PC-3 (cell line): ENCODE measurements around the gene SIPA1L3. TPM values are rescaled to one million over a fixed set of nuclear protein-coding genes. Genes with fewer than 3 reads are reported as not detected.

Experiments used
- ATAC-seq: fragments of 200-7000 bp; cut with Tn5 transposase; 2 replicates; pipeline ENCODE4 v1.9.1; 2020; ENCODE audit warnings: mild to moderate bottlenecking, moderate library complexity
- BruUV-seq: library from RNA; stranded (reverse); fragments of 400-500 nt; replicated peaks from 2 replicates; lab custom pipeline; 2021; lab: Mats Ljungman, UMichigan
- CTCF ChIA-PET: fragments of 300-600 bp; sonication (Branson Sonifier 250); formaldehyde crosslinking; loops from one replicate; lab custom pipeline; 2022; ENCODE audit warnings: antibody characterized with exemption; lab: Charles Lee
- POLR2A ChIA-PET: fragments of 300-600 bp; sonication (Branson Sonifier 250); formaldehyde crosslinking; loops from one replicate; lab custom pipeline; 2022; ENCODE audit warnings: antibody characterized with exemption; ENCODE audit not compliant: unreplicated experiment; lab: Charles Lee
- DNase-seq: peaks from one replicate; pipeline ENCODE4 v3.0.0-alpha.2; 2015
- H2AFZ ChIP-seq: fragments of 300-600 bp; sonication (generic); 2 replicates; pipeline ENCODE4 v1.6.0; 2016; ENCODE audit warnings: antibody characterized with exemption, low read length
- H3F3A ChIP-seq: fragments of 300-600 bp; sonication (generic); one replicate; pipeline ENCODE4 v1.6.0; 2017; ENCODE audit warnings: antibody characterized with exemption, low read length, control low read depth, mild to moderate bottlenecking; ENCODE audit not compliant: unreplicated experiment
- H3K27ac ChIP-seq: fragments of 300-600 bp; sonication (generic); 2 replicates; pipeline ENCODE4 v1.5.1; 2016; ENCODE audit warnings: mild to moderate bottlenecking, low read length
- H3K27me3 ChIP-seq: fragments of 300-600 bp; sonication (generic); 2 replicates; pipeline ENCODE4 v1.6.1; 2016; ENCODE audit warnings: low read length, mixed read lengths
- H3K36me3 ChIP-seq: fragments of 300-600 bp; sonication (generic); 2 replicates; pipeline ENCODE4 v1.6.1; 2016; ENCODE audit warnings: low read depth, mixed run types, low read length, mixed read lengths
- H3K4me1 ChIP-seq: fragments of 300-600 bp; sonication (generic); 2 replicates; pipeline ENCODE4 v1.5.1; 2016; ENCODE audit warnings: low read length; ENCODE audit not compliant: insufficient read depth
- H3K4me2 ChIP-seq: fragments of 300-600 bp; sonication (generic); 2 replicates; pipeline ENCODE4 v1.6.0; 2016; ENCODE audit warnings: low read length
- H3K4me3 ChIP-seq: fragments of 300-600 bp; sonication (generic); 2 replicates; pipeline ENCODE4 v1.5.1; 2016; ENCODE audit warnings: mild to moderate bottlenecking, low read length, mixed read lengths
- H3K79me2 ChIP-seq: fragments of 300-600 bp; sonication (generic); 2 replicates; pipeline ENCODE4 v1.6.1; 2017; ENCODE audit warnings: low read length, mixed read lengths
- H3K9ac ChIP-seq: fragments of 300-600 bp; sonication (generic); 2 replicates; pipeline ENCODE4 v1.6.0; 2016; ENCODE audit warnings: mild to moderate bottlenecking, low read length
- H3K9me2 ChIP-seq: fragments of 300-600 bp; sonication (generic); replicated peaks from 2 replicates; pipeline ENCODE4 v1.6.1; 2016; ENCODE audit warnings: mixed run types, low read length, mixed read lengths
- H3K9me3 ChIP-seq: fragments of 300-600 bp; sonication (generic); 2 replicates; pipeline ENCODE4 v1.6.1; 2016; ENCODE audit warnings: low read length, mixed read lengths
- H4K20me1 ChIP-seq: fragments of 300-600 bp; sonication (generic); 2 replicates; pipeline ENCODE4 v1.6.1; 2016; ENCODE audit warnings: low read length, mixed read lengths
- EZH2 ChIP-seq: fragments of 300-600 bp; sonication (generic); IDR thresholded peaks from one replicate; pipeline ENCODE4 v1.6.1; 2017; ENCODE audit warnings: antibody characterized with exemption, mild to moderate bottlenecking, low read length; ENCODE audit not compliant: unreplicated experiment
- EZH2phosphoT487 ChIP-seq: fragments of 300-600 bp; sonication (generic); IDR thresholded peaks from 2 replicates; pipeline ENCODE4 v1.6.1; 2018; ENCODE audit warnings: mild to moderate bottlenecking, antibody characterized with exemption, low read length, borderline replicate concordance
- intact Hi-C: fragments of 100-400 bp; cut with micrococcal nuclease; formaldehyde crosslinking; loops from 2 replicates; pipeline ENCODE4 v1.9.0; 2023
- total RNA-seq: library from RNA; depleted of rRNA; stranded (reverse); fragments of >200 nt; gene quantifications from 2 replicates; pipeline ENCODE4 v1.2.3, GENCODE V29; 2014
- TF ChIP-seq, protein P1 (sequence below): fragments of 300-600 bp; sonication (generic); conservative IDR thresholded peaks from 2 replicates; pipeline ENCODE4 v1.5.1; 2017; ENCODE audit warnings: antibody characterized with exemption, low read depth, mild to moderate bottlenecking, low read length

SIPA1L3 gene
- total RNA-seq, 1 experiment from 2014 or later, result 38.7 TPM

- Histone ChIP-seq H3K9ac (no peak overlapping the region), H3K9me3 (no peaks in the 10 kb centered on the region), H3K4me1 (no peaks in the 10 kb centered on the region), H3K79me2 (peaks cover 29% of the 10 kb centered on the region; the same call in 1 of the 2 replicates), H3K27ac (no peak overlapping the region), H3K36me3 (no peaks in the 10 kb centered on the region), H3K9me2 (no peaks in the 10 kb centered on the region), H4K20me1 (no peaks in the 10 kb centered on the region), H3K4me2 (no peak overlapping the region), H3K27me3 (no peaks in the 10 kb centered on the region), H2AFZ (no peak overlapping the region), H3K4me3 (no peak overlapping the region), H3F3A (no peaks in the 10 kb centered on the region)
- ChIA-PET POLR2A (no interaction called here), CTCF (no interaction called here)
- DNase-seq, result no peak
- BruUV-seq, result no TSS peak
- no peak for ATAC-seq
- TF ChIP-seq, protein P1, sequence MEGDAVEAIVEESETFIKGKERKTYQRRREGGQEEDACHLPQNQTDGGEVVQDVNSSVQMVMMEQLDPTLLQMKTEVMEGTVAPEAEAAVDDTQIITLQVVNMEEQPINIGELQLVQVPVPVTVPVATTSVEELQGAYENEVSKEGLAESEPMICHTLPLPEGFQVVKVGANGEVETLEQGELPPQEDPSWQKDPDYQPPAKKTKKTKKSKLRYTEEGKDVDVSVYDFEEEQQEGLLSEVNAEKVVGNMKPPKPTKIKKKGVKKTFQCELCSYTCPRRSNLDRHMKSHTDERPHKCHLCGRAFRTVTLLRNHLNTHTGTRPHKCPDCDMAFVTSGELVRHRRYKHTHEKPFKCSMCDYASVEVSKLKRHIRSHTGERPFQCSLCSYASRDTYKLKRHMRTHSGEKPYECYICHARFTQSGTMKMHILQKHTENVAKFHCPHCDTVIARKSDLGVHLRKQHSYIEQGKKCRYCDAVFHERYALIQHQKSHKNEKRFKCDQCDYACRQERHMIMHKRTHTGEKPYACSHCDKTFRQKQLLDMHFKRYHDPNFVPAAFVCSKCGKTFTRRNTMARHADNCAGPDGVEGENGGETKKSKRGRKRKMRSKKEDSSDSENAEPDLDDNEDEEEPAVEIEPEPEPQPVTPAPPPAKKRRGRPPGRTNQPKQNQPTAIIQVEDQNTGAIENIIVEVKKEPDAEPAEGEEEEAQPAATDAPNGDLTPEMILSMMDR, result no peak
- TF ChIP-seq EZH2phosphoT487 (no peak), EZH2 (no peak)
- intact Hi-C loops, result no loop called here
These were observed 125.9 kb downstream of the SIPA1L3 start for GRCh38 chr19:38032951-38033350.

GRCh38 chr19:38033658-38034491, 126.9 kb downstream of the SIPA1L3 start:
- intact Hi-C loops, result no loop called here

More at GRCh38 chr19:38033658-38034491, 126.9 kb downstream of the SIPA1L3 start:
- no peak overlapping the region for H2AFZ ChIP-seq
- DNase-seq (no peak), ATAC-seq (no peak)
- H3K27me3 ChIP-seq, result no peaks in the 10 kb centered on the region
- TF ChIP-seq, protein P1, result no peak
- no peak for TF ChIP-seq EZH2
- H3K79me2 ChIP-seq, result peaks cover 29% of the 10 kb centered on the region; the same call in 1 of the 2 replicates
- no peak overlapping the region for H3K4me3 ChIP-seq
- H3K36me3 ChIP-seq, result no peaks in the 10 kb centered on the region
- no TSS peak for BruUV-seq
- no peak overlapping the region for H3K27ac ChIP-seq
- H3K9ac ChIP-seq, result no peak overlapping the region
- POLR2A ChIA-PET, result no interaction called here
- CTCF ChIA-PET, result no interaction called here
- H4K20me1 ChIP-seq, result no peaks in the 10 kb centered on the region
- H3K9me3 ChIP-seq, result no peaks in the 10 kb centered on the region
- H3F3A ChIP-seq, result no peaks in the 10 kb centered on the region
- H3K9me2 ChIP-seq, result no peaks in the 10 kb centered on the region
- H3K4me2 ChIP-seq, result no peak overlapping the region
- no peaks in the 10 kb centered on the region for H3K4me1 ChIP-seq
